ENCODE results near the gene SNAPC3.

DNA sequence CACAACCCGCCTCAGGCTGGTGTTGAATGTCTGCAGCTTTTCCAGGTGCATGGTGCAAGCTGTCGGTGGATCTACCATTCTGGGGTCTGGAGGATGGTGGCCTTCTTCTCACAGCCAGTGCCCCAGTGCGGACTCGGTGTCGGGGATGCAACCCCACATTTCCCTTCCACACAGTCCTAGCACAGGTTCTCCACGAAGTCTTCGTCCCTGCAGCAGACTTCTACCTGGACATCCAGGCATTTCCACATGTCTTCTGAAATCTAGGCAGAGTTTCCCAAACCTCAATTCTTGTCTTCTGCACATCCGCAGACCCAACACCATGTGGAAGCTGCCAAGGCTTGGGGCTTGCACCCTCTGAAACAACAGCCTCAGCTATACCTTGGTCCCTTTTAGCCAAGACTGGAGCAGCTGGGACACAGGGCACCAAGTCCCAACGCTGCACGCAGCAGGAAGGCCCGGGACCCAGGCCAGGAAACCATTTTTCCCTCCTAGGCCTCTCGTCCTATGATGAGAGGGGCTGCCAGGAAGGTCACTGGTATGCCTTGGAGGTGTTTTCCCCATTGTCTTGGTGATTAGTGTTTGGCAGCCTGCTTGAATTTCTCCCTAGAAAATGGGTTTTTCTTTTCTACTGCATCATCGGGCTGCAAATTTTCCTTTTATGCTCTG, 69.9 kb downstream of the SNAPC3 start:
- TF ChIP-seq CTCF (optimal IDR thresholded peaks at IDR 0.05 in 1 of 3, IDR thresholded peaks at IDR 0.05 in 1 of 3, conservative IDR thresholded peaks at IDR 0.05 in 1 of 3; ENCODE audit: extremely low read depth in 1 of 3, insufficient read depth in 2 of 3, low read length in 3 of 3) (no peak), EZH2 (IDR thresholded peaks at IDR 0.05; ENCODE audit: low read length) (no peak)

Measured in keratinocyte (primary cell).